Endothelial cell (in vitro differentiated cells): ENCODE data around the gene PER2. TPM values are rescaled to one million over a fixed set of nuclear protein-coding genes. Genes with fewer than 3 reads are reported as not detected.

ENCODE experiments used
- DNase-seq: peaks from one replicate; pipeline ENCODE4 v3.0.0; 2021; ENCODE audit warnings: low spot score
- H3K27ac Mint-ChIP-seq: one replicate; pipeline ENCODE4 v1.8.0; 2021; ENCODE audit warnings: mixed read lengths, inconsistent platforms; ENCODE audit not compliant: unreplicated experiment
- H3K27me3 Mint-ChIP-seq: one replicate; pipeline ENCODE4 v1.8.0; 2021; ENCODE audit warnings: mild to moderate bottlenecking, moderate library complexity, mixed read lengths, inconsistent platforms; ENCODE audit not compliant: unreplicated experiment
- H3K36me3 Mint-ChIP-seq: one replicate; pipeline ENCODE4 v1.8.0; 2021; ENCODE audit warnings: mild to moderate bottlenecking, low read depth, mixed read lengths, inconsistent platforms; ENCODE audit not compliant: unreplicated experiment
- H3K4me1 Mint-ChIP-seq: one replicate; pipeline ENCODE4 v1.8.0; 2021; ENCODE audit warnings: mild to moderate bottlenecking, mixed read lengths, inconsistent platforms; ENCODE audit not compliant: unreplicated experiment
- H3K4me3 Mint-ChIP-seq: one replicate; pipeline ENCODE4 v1.8.0; 2021; ENCODE audit warnings: mild to moderate bottlenecking, mixed read lengths, inconsistent platforms; ENCODE audit not compliant: unreplicated experiment
- H3K9me3 Mint-ChIP-seq: one replicate; pipeline ENCODE4 v1.8.0; 2021; ENCODE audit warnings: mixed read lengths, inconsistent platforms; ENCODE audit not compliant: unreplicated experiment
- CTCF ChIP-seq: fragments of 200-600 bp; sonication (generic); IDR thresholded peaks from one replicate; pipeline ENCODE4 v1.5.0; 2021; ENCODE audit warnings: antibody characterized with exemption; ENCODE audit not compliant: unreplicated experiment
- total RNA-seq: library from RNA; stranded (reverse); fragmentation: NEBNext Ultra II Directional; extraction: Animal tissue kit (Norgen Biotek cat#: 25700); gene quantifications from one replicate; pipeline ENCODE4 v1.2.1, GENCODE V29; 2021; ENCODE audit not compliant: unreplicated experiment

The PER2 gene
- total RNA-seq, 1 donor from 2014 or later = 5.5 TPM

DNA sequence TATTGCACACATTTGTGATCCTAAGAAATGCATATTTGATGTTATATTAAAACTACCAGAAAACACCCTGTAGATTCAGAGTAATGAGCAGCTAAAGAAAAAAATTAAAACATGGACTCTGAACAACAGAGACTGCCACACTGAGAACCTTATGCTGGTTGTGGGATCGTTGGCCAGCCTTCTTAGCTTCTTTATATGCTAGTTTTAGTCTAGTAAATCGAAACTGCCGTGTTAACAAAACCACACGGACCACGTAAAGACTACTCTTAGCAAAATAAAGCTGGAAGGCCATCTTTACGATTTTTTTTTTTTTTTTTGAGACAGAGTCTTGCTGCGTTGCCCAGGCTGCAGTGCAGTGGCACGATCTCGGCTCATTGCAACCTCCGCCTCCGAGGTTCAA is 22.8 kb downstream of the PER2 start:
- DNase-seq = no peak
- H3K27ac Mint-ChIP-seq = no peak overlapping the region
- TF ChIP-seq CTCF = no peak
- H3K4me1 Mint-ChIP-seq = peaks cover 20% of the 10 kb centered on the region
- H3K9me3 Mint-ChIP-seq = no peaks in the 10 kb centered on the region
- H3K27me3 Mint-ChIP-seq = peaks cover 11% of the 10 kb centered on the region
- H3K4me3 Mint-ChIP-seq = no peak overlapping the region
- H3K36me3 Mint-ChIP-seq = peaks cover 10% of the 10 kb centered on the region

- H3K27ac Mint-ChIP-seq = no peak overlapping the region
- DNase-seq = no peak
- no peak overlapping the region for H3K4me3 Mint-ChIP-seq
These were observed 24.3 kb downstream of the PER2 start for GRCh38 chr2:238264072-238264460.

GRCh38 chr2:238263204-238264071 is 25.0 kb downstream of the PER2 start:
- DNase-seq = peak; percentile 89
- no peaks in the 10 kb centered on the region for H3K9me3 Mint-ChIP-seq
- peaks cover 10% of the 10 kb centered on the region for H3K27me3 Mint-ChIP-seq
- peak overlapping the region; percentile 24 for H3K4me3 Mint-ChIP-seq
- TF ChIP-seq CTCF = peak; percentile 74
- H3K36me3 Mint-ChIP-seq = peaks cover 10% of the 10 kb centered on the region
- peaks cover 22% of the 10 kb centered on the region for H3K4me1 Mint-ChIP-seq
- H3K27ac Mint-ChIP-seq = peak overlapping the region; percentile 5

More at GRCh38 chr2:238264072-238264460, 24.3 kb downstream of the PER2 start:
- TF ChIP-seq CTCF = no peak
- Mint-ChIP-seq H3K9me3 (no peaks in the 10 kb centered on the region), H3K27me3 (peaks cover 10% of the 10 kb centered on the region), H3K36me3 (peaks cover 14% of the 10 kb centered on the region), H3K4me1 (peaks cover 22% of the 10 kb centered on the region)

GRCh38 chr2:238262496-238263122 is 25.8 kb downstream of the PER2 start:
- H3K27ac Mint-ChIP-seq = no peak overlapping the region
- no peaks in the 10 kb centered on the region for H3K9me3 Mint-ChIP-seq
- peaks cover 10% of the 10 kb centered on the region for H3K27me3 Mint-ChIP-seq
- no peak overlapping the region for H3K4me3 Mint-ChIP-seq
- peaks cover 10% of the 10 kb centered on the region for H3K36me3 Mint-ChIP-seq
- peaks cover 22% of the 10 kb centered on the region for H3K4me1 Mint-ChIP-seq
- DNase-seq = no peak
- no peak for TF ChIP-seq CTCF
